NCI-H345 (cell line): ENCODE measurements around the gene PCYT2.

Experiments
- DNase-seq: peaks from one replicate; lab custom pipeline; 2025; lab: John Stamatoyannopoulos, UW

The PCYT2 gene

DNA sequence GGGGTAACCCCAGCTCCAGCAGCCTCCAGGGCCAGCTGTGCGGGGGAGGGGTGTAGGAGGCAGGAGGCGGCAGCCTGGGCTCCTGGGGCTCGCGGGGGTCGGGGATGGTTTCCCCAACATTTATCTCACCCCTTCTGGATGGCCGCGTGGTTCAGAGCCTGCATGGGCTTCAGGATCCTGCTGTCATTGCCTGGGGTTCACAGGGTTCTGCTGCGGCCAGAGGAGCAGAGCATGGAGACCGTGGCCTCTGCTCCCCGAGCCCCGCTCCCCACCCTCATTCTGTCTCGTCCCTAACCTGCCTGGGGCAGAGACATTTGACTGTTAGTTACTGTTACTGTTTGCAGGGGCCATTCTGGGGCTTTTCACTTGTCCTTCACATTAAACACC lies 31.0 kb upstream of the PCYT2 start:
- DNase-seq = no peak

- no peak for DNase-seq
Observed at GRCh38 chr17:81941484-81942166, 30.4 kb upstream of the PCYT2 start.

GRCh38 chr17:81940538-81941483 lies 29.6 kb upstream of the PCYT2 start:
- no peak for DNase-seq

GRCh38 chr17:81939881-81940385 lies 28.7 kb upstream of the PCYT2 start:
- no peak for DNase-seq

- DNase-seq = no peak
Observed at GRCh38 chr17:81939218-81939617, 28.0 kb upstream of the PCYT2 start.

GRCh38 chr17:81935709-81936084 lies 24.5 kb upstream of the PCYT2 start:
- no peak for DNase-seq

DNA sequence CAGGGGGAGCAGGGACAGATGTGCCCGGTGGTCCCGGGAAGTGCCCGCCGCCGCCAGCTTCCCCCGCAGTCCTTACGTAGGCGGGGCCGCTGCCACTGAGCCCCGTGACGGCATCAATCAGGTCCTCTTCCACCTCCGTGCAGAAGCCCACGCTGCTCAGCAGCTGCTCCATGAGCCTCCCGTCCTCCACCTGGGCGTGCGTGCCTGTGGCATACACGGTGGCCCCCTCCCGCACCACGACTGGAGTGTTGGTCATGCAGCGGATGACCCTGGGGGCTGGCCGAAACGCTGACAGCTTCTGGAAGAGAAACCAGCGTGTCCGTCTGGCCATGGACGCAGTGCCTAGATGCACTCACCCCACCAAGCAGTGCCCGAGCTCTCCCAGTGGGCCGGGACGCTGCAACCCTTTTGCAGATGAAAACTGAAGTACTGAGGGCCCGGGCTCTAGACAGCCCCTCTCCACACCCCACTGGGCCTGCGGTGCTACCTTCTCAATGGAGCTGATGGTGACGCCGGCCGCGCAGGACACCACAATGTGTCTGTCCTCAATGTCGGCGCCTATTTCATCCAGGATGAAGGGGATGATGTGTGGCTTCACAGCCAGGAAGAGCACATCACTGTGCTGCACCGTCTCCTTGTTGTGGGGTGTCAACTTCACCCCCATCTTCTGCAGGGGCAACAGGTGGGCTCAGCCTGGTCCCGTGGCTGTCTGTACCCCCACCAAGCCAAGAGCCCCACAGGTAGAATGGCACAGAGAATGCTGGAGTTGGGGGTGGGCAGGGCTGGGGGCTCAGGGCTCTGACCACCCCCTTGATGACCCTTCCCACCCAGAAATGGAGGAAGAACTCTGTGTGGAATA lies 23.9 kb upstream of the PCYT2 start:
- DNase-seq = no peak

DNA sequence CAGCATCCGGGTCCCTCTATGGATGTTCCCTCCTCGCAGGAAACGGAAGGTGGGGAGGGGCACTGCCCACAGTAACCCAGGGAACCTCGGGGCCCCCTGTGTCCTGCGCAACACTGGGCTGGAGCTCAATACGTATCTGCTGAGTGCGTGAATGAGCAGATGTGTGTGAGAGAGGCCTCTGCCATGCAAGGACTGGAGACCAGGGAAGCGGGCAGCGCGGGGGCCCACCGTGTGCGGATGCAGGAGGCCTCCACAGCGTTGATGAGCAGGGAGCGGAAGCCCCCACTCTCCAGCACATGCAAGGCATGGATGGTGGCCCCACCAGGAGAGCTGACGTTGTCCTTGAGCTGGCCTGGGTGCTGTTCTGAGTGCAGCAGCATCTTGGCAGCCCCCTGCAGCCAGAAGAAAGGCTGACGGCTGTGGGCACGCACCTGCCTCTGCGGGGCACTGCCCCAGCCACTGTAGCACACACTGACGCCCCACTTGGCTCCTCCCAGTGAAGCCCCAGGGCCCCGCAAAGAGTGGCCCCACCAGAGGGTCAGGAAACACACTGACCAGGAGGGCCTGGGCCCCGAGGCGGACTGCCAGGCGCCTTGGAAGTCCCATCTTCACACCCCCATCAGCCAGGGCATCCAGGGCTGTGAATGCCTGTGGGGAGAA lies 23.0 kb upstream of the PCYT2 start:
- no peak for DNase-seq

GRCh38 chr17:81933178-81933699 lies 22.0 kb upstream of the PCYT2 start:
- DNase-seq = no peak

- DNase-seq = no peak
Observed at GRCh38 chr17:81932333-81932983, 21.3 kb upstream of the PCYT2 start.

GRCh38 chr17:81931557-81932332 lies 20.5 kb upstream of the PCYT2 start:
- no peak for DNase-seq

DNA sequence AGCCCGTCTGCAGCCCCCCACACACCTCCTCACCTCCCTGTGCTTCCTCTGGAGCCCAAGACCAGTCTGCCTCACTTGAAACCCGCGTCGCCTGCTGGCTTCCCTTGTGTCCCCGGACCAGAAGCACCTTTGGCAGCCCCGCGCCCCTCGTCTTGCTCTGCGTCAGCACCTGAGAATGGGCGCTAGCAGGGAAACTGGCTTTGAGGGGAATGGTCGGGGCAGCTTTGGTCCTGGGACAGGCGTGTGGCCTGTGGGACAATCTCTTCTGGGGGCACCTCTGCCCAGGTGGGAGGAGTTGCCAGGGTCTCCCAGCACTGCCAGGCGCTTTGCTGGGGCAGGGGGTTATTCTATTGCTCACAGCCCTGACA lies 20.0 kb upstream of the PCYT2 start:
- no peak for DNase-seq

GRCh38 chr17:81930142-81931125 lies 19.2 kb upstream of the PCYT2 start:
- no peak for DNase-seq

GRCh38 chr17:81929253-81930141 lies 18.3 kb upstream of the PCYT2 start:
- no peak for DNase-seq

- DNase-seq = no peak
Observed at GRCh38 chr17:81928544-81929252, 17.5 kb upstream of the PCYT2 start.

DNA sequence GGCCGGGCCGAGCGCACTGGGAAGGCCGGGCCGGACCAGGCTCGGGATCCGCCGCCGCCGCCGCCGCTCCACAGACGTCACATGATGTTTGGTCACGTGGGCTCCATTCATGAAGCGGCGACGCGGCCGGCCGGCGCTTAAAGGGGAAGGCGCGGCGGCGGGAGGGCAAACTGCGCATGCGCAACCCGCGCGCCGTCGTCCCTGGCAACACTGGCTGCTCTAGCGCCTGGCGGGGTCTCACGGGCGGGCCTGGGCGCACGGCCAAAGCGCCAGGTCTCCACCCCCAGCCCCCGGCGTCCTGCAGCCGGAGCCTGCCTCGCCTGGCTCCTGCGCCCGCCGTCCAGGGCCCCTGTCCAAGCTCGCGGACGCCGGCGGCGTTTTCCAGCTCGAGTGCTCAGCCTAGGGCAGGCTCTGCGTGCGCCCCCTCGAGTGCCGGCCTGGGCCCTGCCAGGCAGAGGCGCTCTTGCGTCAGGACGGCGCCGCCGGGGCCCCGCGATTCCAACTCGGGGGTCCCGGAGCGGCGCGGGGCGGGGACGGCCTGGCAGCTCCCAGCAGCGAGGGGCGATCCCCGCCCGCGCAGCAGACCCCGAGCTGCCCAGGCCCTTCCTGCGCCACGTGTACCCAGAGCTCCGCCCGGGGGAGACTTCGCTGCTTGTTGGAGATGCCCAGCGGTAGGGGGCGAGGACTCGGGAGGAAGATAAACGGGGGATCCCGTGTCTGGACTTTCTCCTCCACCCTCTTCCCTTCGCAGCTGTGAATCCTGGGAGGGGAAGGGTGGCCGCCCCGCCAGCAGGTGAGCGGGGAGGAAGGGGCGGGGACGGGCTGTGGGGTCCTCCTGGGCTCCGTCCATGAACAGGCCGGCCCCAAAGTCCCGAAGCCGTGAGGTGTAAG lies 16.7 kb upstream of the PCYT2 start, which contains the start of gene MAFG:
Gene MAFG, minus strand, starts transcription at position 83 of the 891 bp plus-strand sequence. CDS start 4,550 bp downstream, outside the sequence.
- DNase-seq = peak; percentile 98
